ENCODE results near the gene KRTAP10-4. TPM values are rescaled to one million over a fixed set of nuclear protein-coding genes. Genes with fewer than 3 reads are reported as not detected.

Gene KRTAP10-4
- total and polyA plus RNA-seq, 10 of the 15 experiments (the other 5 are each of a cell fraction or from before 2014, with no cell fraction given): not detected

GRCh38 chr21:44619886-44620285 lies 46.4 kb downstream of the KRTAP10-4 start (continued):
- TF ChIP-seq, protein P1, sequence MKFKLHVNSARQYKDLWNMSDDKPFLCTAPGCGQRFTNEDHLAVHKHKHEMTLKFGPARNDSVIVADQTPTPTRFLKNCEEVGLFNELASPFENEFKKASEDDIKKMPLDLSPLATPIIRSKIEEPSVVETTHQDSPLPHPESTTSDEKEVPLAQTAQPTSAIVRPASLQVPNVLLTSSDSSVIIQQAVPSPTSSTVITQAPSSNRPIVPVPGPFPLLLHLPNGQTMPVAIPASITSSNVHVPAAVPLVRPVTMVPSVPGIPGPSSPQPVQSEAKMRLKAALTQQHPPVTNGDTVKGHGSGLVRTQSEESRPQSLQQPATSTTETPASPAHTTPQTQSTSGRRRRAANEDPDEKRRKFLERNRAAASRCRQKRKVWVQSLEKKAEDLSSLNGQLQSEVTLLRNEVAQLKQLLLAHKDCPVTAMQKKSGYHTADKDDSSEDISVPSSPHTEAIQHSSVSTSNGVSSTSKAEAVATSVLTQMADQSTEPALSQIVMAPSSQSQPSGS (IDR thresholded peaks at IDR 0.05; ENCODE audit: low read length): no peak
- TF ChIP-seq TCF12 (IDR thresholded peaks at IDR 0.05; ENCODE audit: low read depth, low read length): no peak
- TF ChIP-seq POU2F2 (IDR thresholded peaks at IDR 0.05; ENCODE audit: borderline replicate concordance, low read depth, low read length): no peak
- TF ChIP-seq RB1 (IDR thresholded peaks at IDR 0.05; ENCODE audit: borderline replicate concordance): no peak

DNA sequence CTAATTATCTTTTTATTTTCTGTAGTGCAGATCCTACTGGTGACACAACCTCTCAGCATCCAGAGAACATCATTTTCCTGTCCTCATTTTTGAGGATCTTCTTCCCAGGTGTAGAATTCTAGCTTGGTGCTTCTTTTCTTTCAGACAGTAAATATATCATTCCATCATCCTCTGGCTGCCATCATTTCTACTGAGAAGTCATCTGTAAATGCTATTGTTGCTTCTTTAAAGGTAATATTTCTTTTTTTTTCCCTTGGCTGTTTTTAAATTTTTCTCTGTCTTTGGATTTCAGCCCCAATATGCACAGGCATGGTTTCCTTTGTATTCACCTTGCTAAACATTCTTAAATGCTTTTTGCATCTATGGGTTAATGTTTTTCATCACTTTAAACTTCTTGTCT lies 50.0 kb downstream of the KRTAP10-4 start:
- Histone ChIP-seq H3K9me3 (replicated peaks; ENCODE audit: control insufficient read depth, insufficient read depth, low read length) (peaks cover 1% of the 10 kb centered on the region; the same call in 1 of the 3 replicates), H4K20me1 (ENCODE audit: control insufficient read depth, insufficient read depth) (no peaks in the 10 kb centered on the region), H3K36me3 (ENCODE audit: control insufficient read depth in 2 of 2, insufficient read depth in 2 of 2, low read length in 1 of 2) (no peaks in the 10 kb centered on the region), H3K27ac (ENCODE audit: control insufficient read depth, insufficient read depth) (no peak overlapping the region), H3K4me2 (ENCODE audit: control insufficient read depth, insufficient read depth) (no peak overlapping the region), H2AFZ (ENCODE audit: control insufficient read depth, low read depth, low read length) (no peak overlapping the region), H3K79me2 (ENCODE audit: control insufficient read depth, insufficient read depth, low read length) (no peaks in the 10 kb centered on the region), H3K27me3 (replicated peaks in 1 of 2; ENCODE audit: control insufficient read depth in 2 of 2, insufficient read depth in 2 of 2, low read length in 1 of 2) (no peaks in the 10 kb centered on the region), H3K9ac (ENCODE audit: control insufficient read depth, insufficient read depth, low read length) (no peak overlapping the region), H3K4me3 (no peak overlapping the region), H3K4me1 (ENCODE audit: control insufficient read depth, insufficient read depth, low read length) (no peaks in the 10 kb centered on the region)
- no TSS peak for BruUV-seq (replicated peaks)
- TF ChIP-seq NBN (IDR thresholded peaks at IDR 0.05): no peak
- no peak for TF ChIP-seq GABPA (IDR thresholded peaks at IDR 0.05; ENCODE audit: low read depth)
- TF ChIP-seq PAX5 (IDR thresholded peaks at IDR 0.05; ENCODE audit: borderline replicate concordance, low read depth, low read length): no peak
- no peak for TF ChIP-seq RAD21 (IDR thresholded peaks at IDR 0.05; ENCODE audit: insufficient read depth, low read depth, low read length)
- TF ChIP-seq, protein P2, sequence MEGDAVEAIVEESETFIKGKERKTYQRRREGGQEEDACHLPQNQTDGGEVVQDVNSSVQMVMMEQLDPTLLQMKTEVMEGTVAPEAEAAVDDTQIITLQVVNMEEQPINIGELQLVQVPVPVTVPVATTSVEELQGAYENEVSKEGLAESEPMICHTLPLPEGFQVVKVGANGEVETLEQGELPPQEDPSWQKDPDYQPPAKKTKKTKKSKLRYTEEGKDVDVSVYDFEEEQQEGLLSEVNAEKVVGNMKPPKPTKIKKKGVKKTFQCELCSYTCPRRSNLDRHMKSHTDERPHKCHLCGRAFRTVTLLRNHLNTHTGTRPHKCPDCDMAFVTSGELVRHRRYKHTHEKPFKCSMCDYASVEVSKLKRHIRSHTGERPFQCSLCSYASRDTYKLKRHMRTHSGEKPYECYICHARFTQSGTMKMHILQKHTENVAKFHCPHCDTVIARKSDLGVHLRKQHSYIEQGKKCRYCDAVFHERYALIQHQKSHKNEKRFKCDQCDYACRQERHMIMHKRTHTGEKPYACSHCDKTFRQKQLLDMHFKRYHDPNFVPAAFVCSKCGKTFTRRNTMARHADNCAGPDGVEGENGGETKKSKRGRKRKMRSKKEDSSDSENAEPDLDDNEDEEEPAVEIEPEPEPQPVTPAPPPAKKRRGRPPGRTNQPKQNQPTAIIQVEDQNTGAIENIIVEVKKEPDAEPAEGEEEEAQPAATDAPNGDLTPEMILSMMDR (IDR thresholded peaks at IDR 0.05 in 2 of 3, conservative IDR thresholded peaks at IDR 0.05 in 1 of 3; ENCODE audit: control insufficient read depth in 2 of 3, extremely low read depth in 1 of 3, insufficient read depth in 1 of 3, low read depth in 3 of 3, low read length in 3 of 3): no peak
- TF ChIP-seq BCL11A (IDR thresholded peaks at IDR 0.05; ENCODE audit: low read depth, low read length): no peak
- TF ChIP-seq ATF3 (IDR thresholded peaks at IDR 0.05; ENCODE audit: borderline replicate concordance, extremely low read depth, low read depth, low read length): no peak
- TF ChIP-seq ESRRA (IDR thresholded peaks at IDR 0.05; ENCODE audit: low read length): no peak
- no peak for TF ChIP-seq SUZ12 (IDR thresholded peaks at IDR 0.05; ENCODE audit: unreplicated experiment)
- TF ChIP-seq ZZZ3 (IDR thresholded peaks at IDR 0.05; ENCODE audit: control insufficient read depth, insufficient read length, low read depth): no peak
- TF ChIP-seq KDM1A (IDR thresholded peaks at IDR 0.05; ENCODE audit: borderline replicate concordance): no peak
- no peak for TF ChIP-seq NR2C2 (IDR thresholded peaks at IDR 0.05; ENCODE audit: borderline replicate concordance, control insufficient read depth, insufficient read length, low read depth)
- no peak for TF ChIP-seq SMARCA5 (IDR thresholded peaks at IDR 0.05)
- TF ChIP-seq PKNOX1 (IDR thresholded peaks at IDR 0.05): no peak
- POLR2A ChIA-PET: no interaction called here
- RAD21 ChIA-PET (ENCODE audit: unreplicated experiment): no interaction called here
- no peak for DNase-seq (ENCODE audit: low read depth, low spot score)
- intact Hi-C loops (cut with micrococcal nuclease; ENCODE audit: unreplicated experiment): no loop called here
- FAIRE-seq: no peak
- no peak for ATAC-seq
- in situ Hi-C loops (cut with MboI): no loop called here
- SMC1A ChIA-PET (ENCODE audit: uncharacterized antibody, unreplicated experiment): interaction anchor here (1.1 kb wide), 1 partner anchor 8 kb away, joined by 3 read pairs; no protein-coding TSS in a partner anchor
- CTCF ChIA-PET: no interaction called here

Measured in GM12878 (cell line).